DMS79 (cell line): ENCODE data around the gene KRTAP5-4.
A peak's percentile ranks its signal among the peaks of the same experiment; 100 is the strongest.

Experiments
- DNase-seq: peaks from one replicate; lab custom pipeline; 2025; lab: John Stamatoyannopoulos, UW

Gene KRTAP5-4

GRCh38 chr11:1572197-1573076, 49.5 kb downstream of the KRTAP5-4 start, which contains the start of gene DUSP8:
TSS of gene DUSP8 (minus strand) at chr11:1572271. CDS start at chr11:1565826, 6,445 bp downstream.
- peak; percentile 15 for DNase-seq

GRCh38 chr11:1571760-1572196, 50.2 kb downstream of the KRTAP5-4 start:
- no peak for DNase-seq
